DMS79 treated with DMSO at 0.1 percent for 48 hours (cell line): ENCODE results near the gene BPIFB1.

Experiments
- DNase-seq: peaks from one replicate; lab custom pipeline; 2025; lab: John Stamatoyannopoulos, UW

BPIFB1 gene

DNA sequence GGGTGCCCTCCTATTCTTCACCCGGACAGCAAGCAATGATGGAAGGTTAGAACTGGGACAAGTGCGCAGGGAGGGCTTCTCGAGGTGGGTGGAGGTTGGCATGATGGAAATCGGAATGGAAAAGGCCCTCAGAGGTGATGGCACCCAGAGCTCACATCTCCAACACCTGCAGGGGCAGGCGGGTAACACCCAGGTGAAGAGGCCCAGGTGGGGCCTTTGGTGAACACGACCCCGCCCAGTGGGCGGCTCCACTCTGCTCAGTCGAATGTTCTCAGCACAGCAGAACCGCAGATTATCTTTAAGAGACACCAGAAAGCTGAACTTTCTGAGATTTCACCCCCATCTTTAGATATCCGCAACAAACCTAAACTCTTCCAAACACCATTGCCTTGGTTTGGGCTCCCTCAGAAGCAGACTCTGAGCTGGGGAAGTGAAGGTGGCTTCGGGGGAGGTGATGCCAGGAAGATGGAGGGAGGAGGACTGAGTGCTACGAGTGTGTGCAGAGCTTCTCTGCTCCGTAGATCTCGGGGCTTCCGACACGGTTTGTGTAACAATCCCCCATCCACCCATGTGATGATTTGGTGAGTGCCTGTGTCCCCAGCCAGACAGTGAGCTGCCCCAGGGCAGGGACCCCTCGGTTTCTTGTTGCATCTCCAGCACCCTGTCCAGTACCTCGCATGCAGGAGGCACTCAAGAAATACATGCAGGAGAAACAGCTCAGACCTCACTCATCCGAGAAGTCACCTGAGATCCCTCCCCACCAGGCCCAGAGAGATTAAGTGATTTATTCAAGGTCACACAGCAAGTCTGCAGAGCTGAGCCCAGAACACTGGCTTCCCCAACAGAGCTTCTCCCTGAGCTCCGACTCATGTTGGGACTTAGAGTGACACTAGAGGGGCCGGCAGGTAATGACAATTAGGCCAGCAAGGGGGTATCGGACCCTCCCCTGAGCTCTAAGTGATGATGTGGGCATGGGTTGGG, 45.4 kb downstream of the BPIFB1 start:
- DNase-seq, result no peak

DNA sequence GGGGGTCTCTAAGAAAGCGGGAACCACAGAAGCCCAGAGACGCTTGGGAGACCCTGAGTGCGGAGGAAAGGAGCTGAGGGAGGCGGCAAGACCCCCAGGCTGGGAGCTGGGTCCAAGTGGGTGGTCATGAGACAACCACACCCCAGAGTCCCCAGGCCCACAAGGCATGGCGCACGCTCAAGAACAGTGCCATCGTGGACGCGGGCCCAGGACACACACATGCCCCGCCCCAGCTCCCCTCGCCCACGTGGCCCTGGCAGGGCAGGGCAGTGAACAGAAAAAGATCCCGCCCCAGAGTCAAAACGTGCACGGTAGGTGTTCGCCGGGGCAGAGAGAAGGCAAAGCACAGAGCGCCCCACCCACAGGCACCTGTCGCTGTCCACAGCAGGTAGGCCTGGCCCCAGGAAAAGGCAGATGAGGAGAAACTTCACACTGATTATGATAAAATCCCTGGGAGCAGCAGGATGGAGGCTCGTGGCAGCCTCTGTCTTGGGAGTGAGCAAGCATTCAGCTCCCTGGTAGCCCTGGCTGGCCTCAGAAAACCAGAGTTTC, 50.0 kb downstream of the BPIFB1 start:
- no peak for DNase-seq

DNA sequence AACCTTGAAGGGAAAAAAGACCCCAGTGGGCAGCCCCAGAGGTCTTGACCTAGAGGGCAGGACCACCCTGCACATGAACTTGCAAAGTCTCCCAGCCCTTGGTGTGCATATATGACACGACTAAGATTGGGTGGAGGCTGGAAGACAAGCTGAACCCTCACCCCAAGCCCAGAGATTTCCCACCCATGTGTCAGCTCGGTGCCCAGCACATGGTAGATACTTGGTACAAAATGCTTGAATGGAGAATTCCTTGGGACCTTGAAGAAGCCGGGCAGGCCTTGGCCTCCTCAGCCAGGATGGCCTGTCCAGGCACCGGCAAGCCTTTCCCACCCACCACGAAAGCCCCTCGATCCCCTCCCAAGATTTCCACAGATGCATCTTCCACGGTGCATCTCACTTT, 50.6 kb downstream of the BPIFB1 start:
- no peak for DNase-seq

DNA sequence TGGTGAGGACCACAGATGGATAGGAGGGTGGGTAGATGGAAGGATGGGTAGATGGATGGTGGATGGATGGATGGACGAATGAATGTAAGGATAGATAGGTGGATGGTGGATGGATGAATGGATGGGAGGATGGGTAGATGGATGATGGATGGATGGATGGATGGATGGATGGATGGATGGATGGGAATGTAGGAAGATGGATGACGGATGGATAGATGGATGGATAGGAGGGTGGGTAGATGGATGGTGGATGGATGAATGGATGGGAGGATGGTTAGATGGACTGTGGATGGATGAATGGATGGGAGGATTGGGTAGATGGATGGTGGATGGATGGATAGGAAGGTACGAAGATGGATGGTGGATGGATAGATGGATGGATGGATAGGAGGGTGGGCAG, 51.1 kb downstream of the BPIFB1 start:
- no peak for DNase-seq

DNA sequence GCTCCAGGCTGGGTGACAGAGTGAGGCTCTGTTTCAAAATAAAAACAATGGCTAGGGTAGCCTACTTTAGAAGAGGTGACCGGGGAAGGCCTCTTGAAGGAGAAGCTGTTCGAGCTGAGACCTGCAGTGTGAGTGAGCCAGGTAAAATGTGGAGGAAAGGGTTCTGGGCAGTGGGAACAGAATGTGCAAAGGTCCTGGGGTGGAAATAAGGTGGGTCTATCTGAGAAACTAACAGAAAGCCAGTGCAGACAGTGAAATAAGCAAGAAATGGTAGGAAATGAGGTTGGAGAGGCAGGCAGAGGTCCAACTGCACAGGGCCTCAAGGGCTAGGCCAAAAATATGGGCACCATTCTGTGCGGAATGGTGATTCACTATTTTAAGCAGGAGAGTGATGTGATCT, 53.4 kb downstream of the BPIFB1 start:
- no peak for DNase-seq

DNA sequence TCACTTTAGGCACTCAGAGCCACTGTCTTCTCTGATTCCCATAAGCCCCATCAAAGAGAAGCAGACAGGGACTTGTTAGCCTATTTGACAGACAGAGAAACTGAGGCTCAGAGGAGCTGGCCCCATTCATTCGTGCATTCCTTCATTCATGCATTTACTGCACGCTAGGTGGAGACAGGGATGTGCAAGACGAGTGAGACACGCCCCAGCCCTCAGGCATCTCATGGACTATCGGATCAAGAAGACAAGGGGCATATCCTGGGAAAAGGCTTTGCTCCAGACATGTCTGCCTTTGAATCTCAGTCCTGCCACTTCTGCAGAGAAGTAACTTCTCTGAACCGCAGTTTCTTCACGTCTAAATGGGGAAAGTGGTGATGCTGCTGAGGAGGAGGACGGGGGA, 54.1 kb downstream of the BPIFB1 start:
- no peak for DNase-seq

DNA sequence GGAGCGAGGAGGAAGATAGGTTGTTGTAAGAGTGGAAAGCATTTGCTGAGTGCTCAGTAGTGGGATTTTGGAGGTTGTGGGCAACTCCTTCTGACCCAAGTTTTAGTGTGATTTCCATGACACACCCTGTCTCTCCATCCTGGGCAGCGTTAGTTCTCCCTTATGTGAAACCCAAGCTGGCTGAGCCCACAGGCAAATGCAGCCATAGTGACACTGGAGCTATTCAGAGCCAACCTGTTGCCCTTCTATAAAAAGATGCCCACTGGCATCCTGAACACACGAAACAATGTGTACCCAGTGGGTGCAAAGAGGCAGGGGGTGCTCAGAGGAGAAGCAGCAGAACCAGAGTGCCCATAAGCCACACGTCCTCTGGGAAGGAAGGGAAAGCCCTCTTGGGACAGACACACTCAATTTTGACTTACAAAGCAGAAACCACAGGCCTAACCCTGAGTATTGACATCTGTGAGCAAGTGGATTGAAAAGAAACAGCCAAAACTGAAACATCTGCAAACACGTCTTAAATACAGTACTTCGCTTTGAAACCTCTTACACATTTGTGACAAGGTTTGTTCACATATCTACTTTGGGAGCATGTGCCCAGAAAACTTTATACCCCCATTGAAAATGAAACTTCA, 54.6 kb downstream of the BPIFB1 start:
- no peak for DNase-seq

DNA sequence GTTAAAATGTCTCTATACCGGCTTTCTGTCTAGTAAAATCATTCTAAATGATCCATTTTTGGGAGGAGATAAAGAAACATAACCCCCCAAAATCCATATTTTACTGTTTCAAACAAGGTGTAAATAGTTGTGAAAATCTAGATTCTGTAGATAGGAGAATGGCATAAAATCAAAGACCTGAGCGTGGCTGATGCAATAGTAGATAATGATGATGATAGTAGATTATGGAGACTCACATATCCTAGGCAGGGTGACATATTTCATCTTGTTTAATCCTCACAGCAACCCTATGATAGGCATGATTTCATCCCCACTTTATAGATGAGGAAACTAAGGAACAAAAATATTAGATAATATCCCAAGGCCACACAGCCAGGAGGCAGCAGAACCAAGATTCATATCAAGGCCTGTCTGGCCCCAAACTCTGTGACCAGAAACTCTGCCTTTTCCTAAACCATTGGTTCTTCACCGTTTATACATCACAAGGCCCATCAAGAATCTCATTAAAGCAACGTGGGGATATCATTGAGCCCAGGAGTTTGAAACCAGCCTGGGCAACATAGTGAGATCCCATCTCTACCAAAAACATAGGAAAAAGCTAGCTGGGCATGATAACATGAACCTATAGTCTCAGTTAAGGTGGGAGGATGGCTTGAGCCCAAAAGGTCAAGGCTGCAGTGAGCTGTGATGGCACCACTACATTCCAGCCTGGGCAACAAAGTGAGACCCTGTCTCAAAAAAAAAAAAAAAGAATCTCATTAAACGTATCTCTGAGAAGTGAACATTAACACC, 55.6 kb downstream of the BPIFB1 start:
- DNase-seq, result no peak

DNA sequence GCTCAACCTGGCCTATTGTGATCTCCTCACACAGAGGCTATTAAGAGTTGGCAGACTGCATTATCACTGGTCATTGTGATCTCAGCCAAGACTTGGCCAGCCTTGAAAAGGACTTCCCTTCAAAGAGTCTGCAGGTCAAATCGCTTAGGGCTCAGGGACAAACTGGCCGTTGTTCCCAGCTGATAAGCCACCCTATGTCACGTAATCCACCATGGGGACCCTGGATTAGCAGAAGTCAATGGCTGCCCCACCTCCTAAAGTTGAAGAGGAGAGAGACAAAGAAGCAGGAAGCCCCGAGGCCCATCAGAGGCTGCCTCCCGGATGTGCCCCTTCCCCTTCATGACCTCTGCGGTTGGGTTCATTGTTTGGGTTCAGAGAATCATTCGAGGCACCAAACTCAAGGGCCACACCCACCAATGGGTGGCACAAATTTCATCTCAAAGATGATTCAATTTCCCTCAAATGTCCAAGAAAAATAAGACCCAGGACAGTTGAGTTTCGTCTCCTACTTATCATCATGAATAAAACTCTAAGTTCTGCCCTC, 56.6 kb downstream of the BPIFB1 start:
- DNase-seq, result no peak

DNA sequence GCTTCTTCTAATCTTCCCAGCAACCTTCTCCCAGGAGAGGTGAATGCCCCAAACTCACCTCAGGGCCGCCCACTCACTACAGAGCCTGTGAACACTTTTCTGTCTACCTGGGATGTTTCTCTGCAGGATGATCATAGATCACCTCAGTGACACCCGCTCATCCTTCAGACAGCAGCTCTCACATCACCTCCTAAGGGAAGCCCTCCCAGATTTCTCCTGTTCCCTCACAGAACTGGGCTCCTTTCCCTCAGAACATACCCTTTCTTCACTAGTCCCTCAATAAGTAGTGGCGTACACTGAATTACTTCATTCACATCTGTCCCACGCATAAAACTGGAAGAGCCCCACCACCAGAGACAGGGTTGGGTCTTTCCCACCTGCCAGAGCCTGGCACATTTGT, 60.5 kb downstream of the BPIFB1 start:
- DNase-seq, result no peak

DNA sequence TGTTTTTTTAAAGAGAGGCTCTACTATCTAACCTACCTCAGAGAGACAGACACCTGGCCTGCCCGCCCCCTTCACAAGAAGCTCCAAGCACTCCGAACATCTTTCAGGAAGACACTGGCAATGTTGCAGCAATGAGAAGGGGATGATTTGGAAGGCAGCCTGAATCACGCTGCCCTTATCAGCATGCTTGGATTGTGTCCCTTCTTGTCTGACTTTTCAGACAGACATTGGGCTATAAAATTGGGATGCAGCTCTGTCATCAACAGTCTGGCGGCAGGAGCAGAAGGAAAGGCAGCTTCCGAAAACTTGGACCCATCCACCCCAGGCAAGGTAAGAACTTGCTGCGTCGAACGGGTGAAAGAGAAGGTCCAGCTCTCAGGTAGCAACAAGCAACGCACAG, 62.3 kb downstream of the BPIFB1 start:
- DNase-seq, result no peak

DNA sequence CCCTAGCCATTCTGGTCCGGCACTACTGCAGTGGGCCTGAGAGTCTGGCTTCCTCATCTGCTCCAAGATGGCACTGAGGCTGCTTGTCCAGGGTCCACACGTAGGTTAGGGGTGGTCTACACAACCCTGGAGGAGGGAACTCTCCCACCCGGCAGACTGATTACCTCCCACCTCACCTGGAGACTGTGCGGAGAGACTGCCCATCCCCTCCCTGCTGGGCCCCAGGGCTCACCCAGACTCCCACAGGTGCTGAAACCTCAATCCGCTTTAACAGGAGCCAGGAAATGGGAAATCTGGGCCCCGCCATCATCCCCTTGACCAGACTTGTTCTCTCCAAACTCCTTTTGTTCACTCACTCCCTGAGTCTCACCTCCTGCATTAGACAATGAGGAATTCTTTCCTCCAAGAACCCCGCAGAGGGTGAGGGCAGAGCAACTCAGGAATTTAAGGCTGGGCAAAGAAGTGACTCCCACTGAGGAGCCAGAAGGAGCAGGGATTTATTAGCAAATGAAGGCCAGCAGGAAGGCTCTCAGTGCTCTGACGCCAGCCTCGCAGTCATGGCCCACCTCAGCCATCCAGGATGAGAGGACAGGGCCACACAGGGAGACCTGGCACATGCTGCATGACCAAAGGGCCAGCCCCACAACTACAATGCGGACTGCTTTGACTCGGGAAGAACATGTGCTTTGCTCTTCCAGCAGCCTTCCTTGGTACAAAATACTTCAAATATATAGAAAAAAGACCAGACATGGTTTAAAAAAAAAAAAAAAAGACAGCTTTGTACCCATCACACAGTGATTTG, 65.3 kb downstream of the BPIFB1 start:
- no peak for DNase-seq

DNA sequence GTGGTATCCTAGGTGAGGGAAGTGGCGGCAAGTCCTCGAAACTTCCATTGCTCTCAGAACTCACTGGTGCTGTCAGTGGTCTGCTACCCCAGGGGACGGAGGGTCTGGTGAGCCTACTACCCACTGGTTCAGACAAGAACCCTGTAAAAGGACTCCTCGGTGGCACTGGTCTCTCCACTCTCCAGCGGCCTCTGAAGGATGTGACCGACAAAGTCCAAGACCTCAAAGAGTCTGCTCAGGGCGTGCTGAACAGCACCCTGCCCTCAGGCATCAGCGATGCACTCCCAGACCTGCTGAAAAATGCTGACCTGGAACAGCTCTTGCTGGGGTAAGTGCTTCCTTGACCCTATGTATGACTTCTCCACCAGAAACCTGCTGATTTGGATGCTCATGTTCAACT, 66.5 kb downstream of the BPIFB1 start:
- no peak for DNase-seq

DNA sequence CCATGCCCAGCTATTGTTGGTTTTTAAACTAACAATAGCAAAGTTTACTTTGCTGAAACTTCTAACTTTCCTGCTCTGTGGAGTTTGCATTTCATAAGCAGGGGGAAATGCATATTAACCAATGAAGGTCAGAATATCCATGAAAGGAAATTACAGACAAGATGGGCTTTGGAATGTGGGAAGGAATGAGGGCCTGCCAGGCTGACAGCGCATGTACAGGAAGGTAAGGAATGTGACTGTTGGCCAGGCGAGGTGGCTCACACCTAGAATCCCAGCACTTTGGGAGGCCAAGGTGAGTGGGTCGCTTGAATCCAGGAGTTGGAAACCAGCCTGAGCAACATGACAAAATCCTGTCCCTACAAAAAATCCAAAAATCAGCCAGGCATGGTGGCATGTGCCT, 68.7 kb downstream of the BPIFB1 start:
- DNase-seq, result no peak

DNA sequence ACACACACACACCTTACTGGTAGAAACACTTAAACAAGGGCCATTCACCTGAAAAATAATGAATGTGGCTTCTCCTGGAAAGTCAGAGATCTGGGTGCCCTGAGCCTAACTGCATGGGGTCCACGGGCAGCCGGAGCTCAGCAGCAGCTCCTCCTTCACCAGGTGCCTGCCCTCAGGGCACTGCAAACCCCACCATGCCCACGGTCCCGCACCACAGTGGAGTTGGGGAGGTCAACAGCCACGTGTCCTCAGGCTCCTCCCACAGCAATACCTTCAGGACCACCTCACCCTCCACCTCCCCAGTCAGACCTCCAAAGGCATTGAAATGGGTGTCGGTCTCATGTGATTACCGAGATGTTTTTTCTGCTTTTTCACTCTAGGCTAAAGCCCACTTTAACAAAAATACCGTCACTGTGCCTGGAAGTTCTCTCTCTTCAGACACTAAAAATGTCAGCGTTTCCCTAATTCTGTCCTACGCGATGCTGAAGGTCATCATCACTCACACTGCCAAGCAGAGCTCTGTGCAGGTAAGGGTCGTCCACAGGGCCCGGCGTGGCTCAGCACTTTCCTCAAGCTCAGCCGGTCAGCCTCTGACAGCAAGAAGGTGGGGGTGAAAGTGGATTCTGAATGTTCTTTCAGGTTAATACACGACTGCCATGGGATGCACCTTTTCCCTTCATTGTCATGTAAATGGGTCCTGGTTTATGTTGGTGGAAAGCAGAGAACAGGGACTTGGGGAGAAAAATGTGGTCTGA, 69.4 kb downstream of the BPIFB1 start:
- no peak for DNase-seq

DNA sequence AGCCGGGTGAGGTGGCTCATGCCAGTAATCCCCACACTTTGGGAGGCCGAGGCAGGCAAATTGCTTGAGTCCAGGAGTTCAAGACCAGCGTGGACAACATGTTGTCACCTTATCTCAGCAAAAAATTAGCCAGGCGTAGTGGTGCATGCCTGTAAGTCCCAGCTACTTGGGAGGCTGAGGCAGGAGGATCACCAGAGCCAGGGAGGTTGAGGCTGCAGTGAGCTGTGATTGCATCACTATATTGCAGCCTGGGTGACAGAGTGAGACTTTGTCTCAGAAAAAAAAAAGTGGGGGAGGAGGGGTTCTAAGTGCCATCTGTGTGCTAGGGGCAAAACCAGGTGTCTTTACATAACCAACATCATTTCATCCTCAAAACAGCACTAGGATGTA, 70.0 kb downstream of the BPIFB1 start:
- DNase-seq, result no peak
